HG03097 (cell line): ENCODE results near the gene GPR137C.

ENCODE experiments used
- ATAC-seq: cut with Tn5 transposase; IDR thresholded peaks from one replicate; pipeline ENCODE4 v1.9.1; 2021; ENCODE audit not compliant: unreplicated experiment, low FRiP score

GPR137C gene

DNA sequence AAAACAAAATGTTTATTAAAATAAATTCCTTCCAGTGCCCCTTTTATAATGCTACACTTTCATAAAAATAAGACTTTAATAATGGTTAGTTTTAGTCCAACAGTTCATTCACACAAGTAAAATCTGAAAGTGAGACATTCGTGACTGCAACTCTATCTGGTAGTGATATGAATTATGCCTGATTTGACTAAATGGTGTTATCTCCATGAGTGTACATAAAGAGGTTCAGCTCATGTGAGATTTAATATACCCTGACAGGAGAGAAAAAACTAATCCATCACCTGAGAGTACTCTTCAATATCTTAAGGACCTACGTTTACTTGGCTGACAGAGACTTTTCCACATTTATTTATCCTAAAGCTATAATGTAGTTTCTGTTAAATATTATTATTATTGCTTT, 108.7 kb downstream of the GPR137C start:
- ATAC-seq: no peak

DNA sequence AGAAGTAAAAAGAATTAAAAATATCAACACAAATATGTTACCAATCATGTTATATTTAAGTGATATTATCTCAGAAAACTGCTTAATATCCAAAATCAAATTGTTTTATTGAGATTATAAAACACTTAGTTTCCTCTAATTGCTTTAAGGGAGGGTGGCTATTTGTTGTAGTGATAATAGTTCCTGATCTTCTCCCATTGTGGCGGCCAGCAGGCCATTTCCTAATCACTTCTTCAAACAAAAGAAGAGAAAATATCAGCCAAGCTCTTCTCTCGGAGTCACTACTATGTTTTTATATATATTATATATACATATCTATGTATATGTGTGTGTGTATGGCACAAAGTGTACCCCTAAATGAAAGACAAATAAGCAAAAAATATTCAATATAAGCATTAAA, 111.2 kb downstream of the GPR137C start:
- no peak for ATAC-seq

DNA sequence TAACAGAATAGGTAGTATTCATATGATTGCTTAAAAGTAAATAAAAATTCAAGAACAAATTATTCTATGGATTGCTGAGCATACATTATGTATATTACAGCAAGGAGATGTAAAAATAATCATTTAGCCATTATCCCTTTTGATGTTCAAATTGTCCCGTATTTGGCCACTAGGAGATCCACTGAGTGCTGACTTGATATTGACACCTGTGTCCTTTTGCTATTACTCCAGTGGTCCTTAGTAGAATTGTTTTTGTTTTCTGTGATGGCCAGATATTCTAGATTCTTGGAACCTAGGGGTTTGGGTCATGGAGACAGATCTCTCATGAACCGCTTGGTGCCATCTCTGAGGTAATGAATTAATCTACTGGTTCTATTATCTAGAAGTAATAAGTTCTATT, 126.0 kb downstream of the GPR137C start:
- no peak for ATAC-seq

DNA sequence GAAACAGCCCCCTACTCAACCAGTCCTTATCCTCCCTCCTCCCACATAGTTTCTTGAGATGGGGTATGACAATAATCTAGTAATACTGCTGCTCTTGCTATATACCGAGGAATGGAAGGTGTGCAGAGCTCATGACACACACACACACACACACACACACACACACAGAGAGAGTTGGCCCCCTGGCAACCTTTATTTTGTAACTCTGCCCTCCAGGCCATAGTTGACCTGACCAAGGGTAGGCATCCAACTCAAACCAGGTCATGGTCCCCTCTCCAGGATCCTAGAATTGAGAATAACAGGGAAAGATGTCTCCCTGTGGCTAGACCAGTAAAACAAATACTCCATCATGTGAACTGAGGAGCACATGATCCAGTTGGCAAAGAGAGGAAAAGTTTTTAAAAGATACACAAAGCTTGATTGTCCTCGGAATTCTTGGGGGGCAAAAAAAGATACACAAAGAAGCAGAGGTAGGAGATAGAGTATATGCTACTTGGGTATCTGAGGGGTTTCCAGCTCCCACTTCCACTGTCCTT, 131.4 kb downstream of the GPR137C start:
- no peak for ATAC-seq

DNA sequence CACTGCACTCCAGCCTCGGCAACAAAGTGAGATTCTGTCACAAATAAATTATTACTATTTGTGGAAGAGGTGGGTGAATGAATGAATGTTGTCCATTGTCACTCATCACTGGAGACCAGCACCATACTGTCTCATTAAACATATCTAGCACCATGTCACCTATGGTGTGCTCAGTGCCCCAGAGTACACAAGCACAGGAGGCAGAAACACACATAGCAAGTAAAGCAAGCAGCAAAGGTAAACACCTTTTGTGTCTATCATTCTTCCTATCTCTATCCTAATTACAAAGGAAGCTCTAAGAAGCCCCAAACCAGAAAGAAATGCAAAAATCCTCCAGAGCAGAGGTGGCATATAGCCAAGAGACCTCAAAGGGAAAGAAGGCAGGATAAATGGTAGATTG, 133.5 kb downstream of the GPR137C start:
- ATAC-seq: no peak
